Ovary (tissue), 3 donors: ENCODE results near the gene TLR3.

ENCODE experiments used
- CTCF ChIP-seq, 3 donors: fragments of 450-650 bp in 2 of 3; fragments of 200-600 bp in 1 of 3; IDR thresholded peaks; one replicate each; pipeline versions ENCODE4 v1.5.1 to v1.8.0; 2016 to 2022; ENCODE audit warnings: antibody characterized with exemption in 3 of 3, mild to moderate bottlenecking in 1 of 3
- POLR2A ChIP-seq: fragments of 450-650 bp; IDR thresholded peaks from one replicate; pipeline ENCODE4 v1.6.1; 2017; ENCODE audit warnings: antibody characterized with exemption, mild to moderate bottlenecking, moderate library complexity
- donor health status: DM: no; HTN: no; CAD: no.

GRCh38 chr4:186033027-186033426 lies 35.9 kb upstream of the TLR3 start:
- TF ChIP-seq CTCF (IDR thresholded peaks at IDR 0.05), result no peak
- TF ChIP-seq POLR2A, result no peak
